GM21423 (cell line): ENCODE measurements around the gene RGL1.

Source experiments
- ATAC-seq: cut with Tn5 transposase; IDR thresholded peaks from one replicate; pipeline ENCODE4 v1.9.1; 2021; ENCODE audit warnings: mild to moderate bottlenecking, moderate library complexity; ENCODE audit not compliant: unreplicated experiment

The RGL1 gene

DNA sequence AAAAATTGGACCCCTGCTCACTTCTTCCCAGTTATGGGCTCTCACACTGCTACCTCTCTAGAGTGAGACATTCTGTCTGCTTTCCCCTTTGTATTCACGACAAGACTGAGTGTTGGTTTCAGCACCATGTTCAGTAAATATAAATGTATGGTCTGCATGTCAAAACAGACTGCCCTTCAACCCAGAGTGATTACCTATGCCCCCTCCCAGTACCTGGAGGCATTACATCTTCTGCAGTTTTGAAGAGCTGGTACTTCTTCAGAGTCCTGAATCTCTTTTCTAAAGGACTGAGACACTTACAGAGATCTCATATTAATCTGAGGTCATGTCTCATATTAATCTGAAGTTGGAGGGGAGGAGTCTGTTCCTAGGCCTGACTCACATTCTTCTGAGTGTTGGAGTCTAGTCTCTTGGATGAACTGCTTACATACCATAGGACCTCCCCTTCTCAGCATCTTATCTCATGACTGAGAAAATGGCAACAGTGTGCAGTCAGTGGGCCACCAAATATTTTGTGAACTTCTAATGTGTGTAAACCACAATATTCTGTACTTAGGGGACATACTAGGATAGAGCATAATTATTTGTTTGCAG is 80.3 kb downstream of the RGL1 start:
- no peak for ATAC-seq

DNA sequence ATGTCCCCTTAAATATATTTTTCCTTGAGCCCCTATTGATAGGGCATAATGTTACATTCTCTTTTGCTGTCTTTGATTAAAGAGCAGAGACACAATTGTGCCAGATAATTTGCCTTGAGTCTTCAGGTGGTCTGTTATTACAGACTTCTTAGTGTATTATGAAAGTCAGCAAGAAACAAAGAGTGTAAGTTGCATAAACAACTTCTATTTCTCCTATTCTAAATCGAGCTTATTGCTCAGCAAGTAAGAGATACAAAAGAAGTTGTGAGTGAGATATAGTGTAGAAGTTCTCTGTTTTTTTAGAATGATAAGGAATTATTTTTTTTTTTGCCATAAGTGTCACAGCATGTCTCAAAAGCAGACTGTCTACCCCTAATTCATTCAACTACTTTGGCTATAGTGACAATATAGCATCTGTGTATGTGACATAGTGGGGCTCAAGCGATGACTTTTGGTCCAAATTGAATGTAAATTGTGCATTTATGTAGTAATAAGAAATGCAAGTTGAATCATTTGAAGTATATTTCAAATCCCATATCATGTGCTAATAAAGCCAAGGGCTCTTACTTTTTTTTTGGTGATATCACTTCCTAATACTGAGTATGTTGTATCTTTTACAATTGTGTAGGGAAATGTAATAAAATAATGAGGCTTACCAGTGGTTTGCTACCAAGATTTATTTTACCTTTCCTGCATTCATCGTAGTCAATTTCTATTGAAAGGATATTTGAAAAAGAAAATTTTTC is 81.3 kb downstream of the RGL1 start:
- ATAC-seq, result no peak

DNA sequence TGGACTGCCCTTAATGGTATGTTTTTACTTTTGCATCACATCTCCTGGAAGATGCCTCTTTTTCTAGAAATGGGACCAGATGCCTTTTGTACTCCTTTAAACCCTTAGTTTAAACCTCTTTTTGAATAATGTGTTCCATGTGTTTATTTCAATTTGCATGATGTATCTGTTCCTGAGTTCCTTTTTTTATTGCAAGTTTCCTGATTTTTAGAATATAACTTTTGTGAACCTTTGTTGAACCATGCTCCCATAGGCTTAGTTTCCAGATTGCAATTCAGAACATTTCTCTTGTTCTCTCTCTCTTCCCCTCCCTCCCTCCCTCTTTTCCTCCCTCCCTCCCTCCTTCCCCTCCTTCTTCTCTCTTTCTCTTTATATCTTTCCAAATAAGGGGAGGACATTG is 81.9 kb downstream of the RGL1 start:
- no peak for ATAC-seq

DNA sequence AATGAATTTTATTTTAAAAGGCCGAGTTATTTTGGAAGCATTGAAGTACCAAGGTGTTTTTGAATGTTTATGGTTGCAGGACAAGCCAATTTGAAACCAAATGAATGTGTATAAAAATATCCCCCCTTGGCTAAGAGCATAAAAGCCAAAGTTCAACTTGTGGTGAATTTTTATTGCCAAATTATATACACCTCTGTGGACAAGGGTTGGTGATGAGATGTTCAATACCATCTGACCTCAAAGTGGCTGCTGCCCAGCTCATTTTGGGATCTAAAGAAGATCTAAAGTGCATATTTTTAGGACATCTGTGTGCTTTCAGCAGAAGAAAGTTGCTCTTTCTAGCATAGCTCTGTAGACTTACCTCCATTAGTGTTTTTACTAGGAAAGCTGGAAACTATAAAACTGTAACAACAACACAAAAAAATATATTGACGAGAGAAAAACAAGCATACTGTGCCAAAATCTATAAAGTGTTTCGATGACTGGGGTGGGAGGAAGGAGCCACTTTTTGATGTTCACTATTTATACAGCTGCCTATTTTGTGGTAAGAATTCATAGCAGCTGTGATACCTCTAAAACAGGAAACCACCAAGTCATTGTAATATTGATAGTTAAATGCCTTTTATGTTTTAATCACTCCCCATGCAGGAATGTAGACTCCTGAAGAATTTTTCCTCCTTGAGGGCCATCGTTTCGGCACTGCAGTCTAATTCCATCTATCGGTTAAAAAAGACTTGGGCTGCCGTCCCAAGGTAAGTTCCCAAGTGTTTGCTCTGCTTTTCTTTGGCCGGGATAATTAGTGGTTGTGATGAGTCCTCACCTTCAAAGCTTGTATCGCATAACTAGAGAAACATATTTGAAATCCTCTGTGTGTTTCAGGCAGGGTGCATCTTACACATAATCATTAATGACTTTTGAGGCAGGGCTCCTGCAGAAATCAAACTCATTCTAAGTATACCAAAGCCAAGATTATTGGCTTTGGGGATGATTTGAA is 83.2 kb downstream of the RGL1 start:
- ATAC-seq, result no peak

DNA sequence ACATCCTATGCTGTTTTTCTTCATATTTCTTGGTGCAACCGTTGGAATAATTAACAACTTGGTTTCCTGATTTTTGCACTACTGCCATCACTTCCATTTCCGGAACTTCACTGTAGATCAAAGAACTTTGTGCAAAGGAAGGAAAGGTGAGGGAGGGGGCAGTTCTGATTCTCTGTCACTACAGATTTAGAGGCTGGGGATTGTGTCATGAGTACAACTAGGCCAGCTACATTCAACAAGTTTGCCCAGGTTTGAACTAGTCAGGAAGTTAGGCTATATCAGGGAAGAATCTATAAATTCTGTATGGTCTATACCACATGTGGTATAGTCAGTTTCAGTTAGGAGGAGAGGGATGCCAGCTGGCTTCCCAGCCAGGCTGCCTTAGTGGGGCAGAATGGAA is 84.2 kb downstream of the RGL1 start:
- ATAC-seq, result no peak

DNA sequence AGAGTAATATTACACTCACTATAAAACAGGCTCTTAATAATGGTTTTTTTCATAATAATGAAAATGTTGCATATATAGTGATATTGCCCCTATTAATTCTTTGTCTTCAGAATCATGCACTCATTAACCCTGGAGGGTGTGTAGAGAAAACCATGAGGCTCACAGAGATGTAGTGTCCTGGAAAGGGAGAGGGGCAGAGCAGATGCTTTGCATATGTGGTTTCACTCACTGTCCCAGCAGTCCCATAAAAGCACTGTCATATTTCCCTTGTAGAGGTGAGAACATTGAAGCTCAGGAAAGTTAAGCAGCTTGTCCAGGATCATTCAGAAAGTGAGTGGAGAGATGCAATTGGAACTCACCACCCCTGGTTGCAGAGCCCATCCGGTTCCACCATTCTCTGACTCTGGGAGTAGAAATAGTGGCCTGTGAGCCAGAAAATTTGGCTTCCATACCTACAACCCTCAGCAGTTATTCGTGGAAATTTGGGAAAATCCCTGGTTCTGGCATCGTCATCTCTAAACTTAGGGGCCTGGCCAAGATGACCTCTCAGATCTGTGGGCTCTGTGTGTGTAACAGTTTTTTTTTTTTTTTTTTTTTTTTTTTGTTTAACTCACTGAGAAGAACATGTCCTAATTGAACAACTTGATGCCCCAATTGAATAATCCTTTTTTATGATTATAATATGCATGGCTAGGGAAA is 86.4 kb downstream of the RGL1 start:
- peak; percentile 72 for ATAC-seq

DNA sequence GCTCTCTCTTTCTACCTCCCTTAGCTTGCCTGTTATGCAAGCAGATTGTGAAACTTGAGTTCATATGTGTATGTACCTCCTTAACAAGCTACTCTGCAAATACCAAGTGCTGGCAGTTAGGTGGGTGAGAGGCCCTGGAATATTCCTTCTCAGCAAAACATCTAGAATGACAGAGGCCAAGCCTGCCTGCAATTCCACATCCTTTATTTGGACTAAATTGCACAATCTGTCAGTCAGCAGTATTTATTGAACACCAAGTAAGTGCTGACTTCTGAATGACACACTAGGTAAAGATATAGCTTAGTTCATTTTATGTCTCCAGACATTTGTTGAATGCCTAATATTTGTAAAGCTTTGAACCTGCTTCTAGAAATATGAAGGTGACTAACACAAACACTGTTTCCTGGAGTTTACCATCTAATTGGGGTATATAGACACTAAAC is 87.5 kb downstream of the RGL1 start:
- ATAC-seq, result no peak

DNA sequence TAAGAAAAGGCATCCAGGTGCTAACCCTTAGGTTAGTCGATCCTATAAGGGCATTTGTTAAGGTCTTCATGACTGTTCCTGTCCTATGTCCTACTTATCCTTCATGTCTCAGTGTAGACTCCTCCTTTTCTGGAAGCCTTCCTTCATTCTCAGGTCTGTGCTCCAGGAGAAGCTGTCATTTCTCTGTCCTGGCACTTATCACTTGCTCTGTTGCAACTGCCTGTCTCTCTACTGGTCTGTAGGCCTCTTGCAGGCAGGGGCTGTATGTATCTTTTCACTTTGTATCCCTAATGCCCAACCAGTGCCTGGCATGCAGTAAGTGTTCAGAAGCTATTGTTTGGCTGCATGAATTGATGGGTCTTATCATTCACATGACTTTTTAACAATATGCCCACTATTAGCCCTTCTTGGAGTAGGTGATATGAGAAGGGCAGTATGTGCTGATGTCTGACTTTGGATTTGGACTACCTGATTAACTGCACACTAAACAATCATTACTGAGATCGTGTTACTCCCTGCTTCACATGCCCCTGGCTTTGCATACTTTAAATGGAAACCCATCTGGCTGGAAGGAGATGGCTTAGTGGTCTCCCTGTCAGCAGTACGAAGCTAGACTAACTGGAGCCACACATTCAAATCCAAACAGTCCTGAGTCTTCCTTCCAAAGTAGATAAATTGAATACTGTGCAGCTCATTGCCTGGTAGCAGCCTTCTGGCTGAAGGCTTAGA is 88.8 kb downstream of the RGL1 start:
- no peak for ATAC-seq

DNA sequence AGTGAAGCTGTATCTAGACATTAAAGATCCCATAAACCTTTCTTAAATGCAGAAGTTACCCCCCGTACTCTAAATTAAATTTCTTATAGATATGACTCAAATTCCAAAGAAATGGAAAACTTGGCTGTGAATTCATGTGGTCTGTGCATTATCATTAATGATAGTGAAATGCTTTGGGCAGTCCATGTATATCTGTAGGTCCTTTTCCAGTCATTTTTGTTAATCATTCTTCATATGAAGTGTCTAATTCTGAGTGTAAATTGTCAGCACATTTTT is 89.3 kb downstream of the RGL1 start:
- no peak for ATAC-seq

DNA sequence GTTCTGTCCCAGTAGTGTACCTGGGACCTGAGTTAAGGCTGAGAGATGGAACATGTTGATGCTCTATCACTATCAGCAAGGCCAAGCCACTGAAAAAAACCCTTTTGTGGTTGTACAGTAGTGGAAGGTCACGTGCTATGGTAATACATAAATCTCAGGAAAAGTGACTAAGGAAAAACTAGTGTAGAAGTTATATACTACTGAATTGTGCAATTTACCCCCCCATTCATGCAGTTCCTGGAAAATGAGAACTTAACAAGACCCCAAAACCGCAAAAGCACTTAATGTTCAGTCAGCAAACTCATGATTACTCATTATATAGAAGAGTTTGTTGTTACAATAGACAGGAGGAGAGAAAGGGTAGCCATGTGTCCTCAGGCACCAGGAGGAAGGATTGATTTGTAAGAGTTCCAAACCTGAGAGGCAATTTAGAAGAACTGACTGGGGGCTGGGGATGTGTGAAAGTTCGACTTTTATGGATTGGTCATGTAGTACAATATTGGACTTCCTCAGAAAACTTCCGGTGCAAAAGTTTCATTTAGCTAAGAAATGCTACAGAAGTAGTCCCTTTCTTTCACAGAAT is 91.6 kb downstream of the RGL1 start:
- ATAC-seq, result no peak

DNA sequence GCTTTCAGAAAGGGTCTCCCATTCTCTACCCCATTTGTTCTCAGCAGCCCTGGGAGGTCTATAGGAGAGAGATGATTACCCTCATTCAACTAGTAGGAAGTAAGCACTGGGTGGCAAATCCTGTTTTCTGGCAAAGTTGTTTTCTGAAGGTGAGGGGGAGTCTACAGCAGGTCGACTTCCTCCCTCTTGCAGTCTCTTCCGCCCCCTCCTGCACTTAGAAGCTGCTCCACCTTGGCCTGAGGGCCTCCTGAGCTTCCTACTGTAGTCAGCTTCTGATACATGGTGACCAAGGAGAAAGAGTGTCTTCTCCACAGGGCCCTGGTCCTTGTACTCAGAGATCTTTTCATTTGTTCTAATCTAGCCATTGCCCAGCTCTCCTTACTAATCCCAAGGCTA is 93.1 kb downstream of the RGL1 start:
- peak; percentile 19 for ATAC-seq

DNA sequence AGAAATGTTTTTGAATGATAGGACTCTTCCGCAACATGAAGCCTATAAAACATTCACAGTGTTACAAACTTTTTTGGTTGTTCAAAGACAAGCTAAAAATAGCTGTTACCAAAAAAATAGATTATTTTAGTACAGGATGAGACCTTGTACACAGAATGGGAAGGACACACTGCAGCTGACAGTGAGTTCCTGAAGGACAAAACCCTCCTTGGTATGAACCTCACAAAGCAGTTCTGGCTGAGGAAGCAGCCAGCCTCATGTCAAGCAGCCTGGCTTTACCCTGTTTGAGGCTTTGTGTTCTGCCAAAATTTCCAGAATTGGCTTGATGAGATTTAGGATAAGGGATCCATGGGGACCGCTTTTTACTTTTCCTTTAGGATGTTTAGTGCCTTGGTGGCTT is 93.7 kb downstream of the RGL1 start:
- ATAC-seq, result no peak

DNA sequence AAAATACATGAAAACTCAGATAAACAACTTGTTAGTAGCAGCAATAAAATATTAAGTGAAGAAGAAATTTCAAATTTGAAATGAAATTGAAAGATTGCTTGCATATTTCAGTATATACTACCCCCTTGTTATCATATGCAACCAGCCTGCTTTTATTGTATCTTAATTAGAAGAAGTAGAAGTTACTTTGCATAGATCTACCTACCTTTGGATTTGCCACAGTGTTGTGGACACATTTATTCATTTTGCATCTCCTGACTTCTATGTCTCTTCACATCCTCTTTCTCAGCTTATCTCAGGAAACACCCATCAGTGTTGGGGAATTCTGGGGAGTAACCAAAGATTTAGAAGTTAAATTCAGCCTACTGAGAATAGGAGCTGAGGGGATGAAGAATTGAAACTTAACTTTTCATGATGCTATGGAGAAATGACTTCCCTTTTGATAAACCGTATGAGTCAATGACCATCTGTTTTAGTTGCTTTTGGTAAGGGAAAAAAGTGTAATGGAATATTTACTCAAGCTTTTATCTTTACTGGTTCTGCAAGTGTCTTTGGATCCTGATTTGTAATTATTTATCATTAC is 96.9 kb downstream of the RGL1 start:
- no peak for ATAC-seq

DNA sequence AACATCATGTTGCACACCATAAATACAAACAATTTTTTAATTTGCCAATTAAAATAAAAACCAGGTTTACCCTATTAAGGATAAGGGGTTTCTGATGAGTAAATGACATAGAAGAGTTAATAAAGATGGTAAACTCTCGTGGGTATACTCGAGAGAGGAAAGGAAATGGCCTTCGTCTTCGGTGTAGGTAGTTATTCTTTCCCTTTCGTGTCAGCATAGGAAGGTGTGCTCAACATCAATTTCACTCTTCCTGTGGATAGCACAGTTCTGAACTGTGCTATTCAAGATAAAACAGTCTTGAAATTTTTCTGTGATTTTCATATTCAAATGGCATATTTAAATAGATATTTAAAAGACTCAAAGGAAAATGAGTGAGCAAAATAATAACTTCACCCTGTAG is 98.2 kb downstream of the RGL1 start:
- ATAC-seq, result no peak

DNA sequence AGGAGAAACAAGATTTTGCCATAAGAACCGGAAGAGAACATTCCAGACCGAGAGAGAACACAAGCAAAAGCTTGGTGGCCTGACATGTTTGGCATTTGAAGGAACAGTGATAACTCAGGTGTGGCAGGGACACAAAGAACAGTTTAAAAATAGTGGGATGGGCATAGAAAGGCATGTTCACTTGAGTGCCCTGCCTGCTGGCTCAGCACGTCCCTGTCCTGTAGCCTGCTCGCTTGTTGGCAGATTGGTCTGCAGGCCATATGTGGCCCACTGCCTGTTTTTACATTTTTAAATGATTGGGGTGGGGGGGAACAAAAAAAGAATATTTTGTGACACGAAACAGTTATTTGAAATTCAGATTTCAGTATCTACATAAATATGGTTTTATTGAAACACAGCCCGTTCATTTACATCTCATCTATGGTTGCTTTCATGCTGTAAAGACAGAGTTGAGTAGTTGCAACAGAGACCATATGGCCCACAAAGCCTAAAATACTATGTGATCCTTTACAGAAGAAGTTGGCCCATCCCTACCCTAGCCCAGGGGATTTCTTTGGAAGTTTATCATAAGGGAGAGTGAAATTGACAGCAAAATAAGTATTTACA is 100.7 kb downstream of the RGL1 start:
- no peak for ATAC-seq

DNA sequence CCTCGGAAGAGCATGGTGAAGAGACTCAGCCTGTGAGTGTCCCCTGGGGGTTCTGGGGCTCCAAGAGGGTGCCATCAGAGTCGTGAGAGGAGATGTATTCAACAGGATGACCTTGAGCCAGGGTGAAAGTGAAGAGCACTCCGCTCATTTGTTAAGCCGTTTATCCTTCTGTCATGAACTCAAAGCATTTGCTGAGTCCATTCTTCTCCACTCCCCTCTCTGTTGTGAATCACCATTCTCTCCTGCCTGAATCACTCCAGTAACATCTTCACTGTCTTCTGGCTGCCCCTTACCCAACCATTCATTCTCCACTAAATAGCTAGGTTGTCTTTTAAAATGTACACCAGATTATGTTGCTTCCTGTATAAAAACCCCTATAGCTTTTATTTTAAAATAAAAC is 102.2 kb downstream of the RGL1 start:
- no peak for ATAC-seq

DNA sequence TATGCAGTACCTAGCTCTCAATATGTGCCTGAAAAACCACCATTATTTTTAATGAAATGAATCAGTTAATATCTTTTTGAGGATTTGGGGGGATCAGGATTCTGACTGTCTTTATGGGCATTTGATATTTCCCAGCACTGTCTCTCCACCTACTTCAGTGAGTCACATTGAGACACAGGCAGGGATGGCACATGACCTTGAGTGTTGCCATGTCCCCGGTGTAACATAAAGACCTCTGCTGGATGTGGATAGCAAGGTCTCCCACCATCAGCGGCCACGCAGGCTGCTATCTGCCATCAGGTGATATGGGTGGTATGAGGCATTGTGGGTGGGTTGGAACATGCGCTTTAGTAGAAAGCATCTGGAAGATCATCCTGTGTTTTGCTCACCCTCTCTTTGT is 103.2 kb downstream of the RGL1 start:
- ATAC-seq, result no peak

DNA sequence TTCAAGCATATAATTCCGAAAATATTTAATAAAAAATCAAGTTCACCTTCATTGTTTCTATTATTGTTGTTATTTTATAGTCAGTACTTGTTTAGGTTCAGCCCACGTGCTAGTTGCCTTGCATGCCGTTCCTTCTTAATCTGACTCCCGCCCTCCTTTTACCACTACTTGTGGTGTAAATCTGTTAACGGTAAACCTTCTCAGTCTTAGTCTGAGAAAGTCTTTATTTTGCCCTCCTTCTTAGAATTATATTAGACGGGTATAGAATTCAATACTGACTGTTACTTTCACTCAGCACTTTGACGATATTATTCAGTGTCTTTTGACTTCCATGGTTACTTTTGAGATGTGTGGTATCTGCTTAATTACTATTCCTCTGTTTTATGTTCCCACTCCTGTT is 104.8 kb downstream of the RGL1 start:
- no peak for ATAC-seq

DNA sequence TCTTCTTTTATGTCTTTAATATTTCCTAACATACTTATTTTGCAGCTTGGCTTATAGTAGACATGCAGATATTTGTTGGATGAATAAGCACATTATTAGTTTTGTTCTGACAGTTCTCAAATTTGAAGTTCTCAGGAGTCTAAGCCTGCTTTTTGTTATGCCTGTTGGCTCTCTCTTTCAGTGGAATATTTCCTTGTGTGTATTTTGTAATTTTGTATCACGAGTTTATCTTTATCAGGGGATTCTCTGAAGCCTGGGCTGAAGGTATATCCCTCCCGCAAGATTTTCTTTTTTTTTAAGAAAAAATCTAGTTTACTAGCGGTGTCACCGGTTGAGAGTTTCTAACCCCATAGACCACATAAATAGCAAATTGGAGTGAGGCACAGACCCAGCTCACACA is 105.9 kb downstream of the RGL1 start:
- ATAC-seq, result peak; percentile 27

DNA sequence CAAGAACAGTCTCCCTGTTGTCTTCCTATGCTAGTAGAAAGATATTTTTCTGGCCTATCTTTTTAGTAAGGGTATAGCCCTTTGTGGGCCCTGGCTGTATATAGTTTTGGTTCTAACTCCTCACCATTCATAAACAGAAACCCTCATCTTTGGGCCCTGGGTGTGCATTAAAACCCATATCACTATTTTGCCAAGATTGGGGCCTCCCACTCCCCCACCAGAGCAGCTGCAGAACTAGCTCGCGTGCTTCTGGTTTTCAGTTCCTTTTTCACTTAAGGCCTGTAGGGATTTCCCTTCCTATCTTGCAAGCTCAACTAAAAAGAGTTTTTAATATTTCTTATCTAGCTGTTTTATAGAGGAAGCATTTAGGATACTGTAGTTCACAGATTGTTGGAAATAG is 106.4 kb downstream of the RGL1 start:
- peak; percentile 78 for ATAC-seq
